Suprapubic skin (tissue), 4 donors: ENCODE data around the gene PHLDB3.

Source experiments
- EP300 ChIP-seq: sonication (generic); formaldehyde crosslinking; IDR thresholded peaks from one replicate; pipeline ENCODE4 v1.6.1; 2017; ENCODE audit warnings: antibody characterized with exemption
- POLR2A ChIP-seq, 2 donors: fragments of 450-650 bp; IDR thresholded peaks; one replicate each; pipeline ENCODE4 v1.6.1; 2017; ENCODE audit warnings: antibody characterized with exemption in 2 of 2, mild to moderate bottlenecking in 2 of 2, moderate library complexity in 2 of 2
- POLR2AphosphoS5 ChIP-seq, 3 donors: sonication (generic); formaldehyde crosslinking; IDR thresholded peaks; one replicate each; pipeline ENCODE4 v1.6.1; 2017; ENCODE audit warnings: antibody characterized with exemption in 3 of 3
- TF ChIP-seq, protein P1 (sequence below), 2 donors: fragments of 200-600 bp in 1 of 2; fragments of 450-650 bp in 1 of 2; sonication (generic) in 1 of 2; IDR thresholded peaks; one replicate each; pipeline ENCODE4 v1.5.1; 2016 to 2019; ENCODE audit warnings: antibody characterized with exemption in 2 of 2, mild to moderate bottlenecking in 1 of 2, moderate library complexity in 1 of 2

DNA sequence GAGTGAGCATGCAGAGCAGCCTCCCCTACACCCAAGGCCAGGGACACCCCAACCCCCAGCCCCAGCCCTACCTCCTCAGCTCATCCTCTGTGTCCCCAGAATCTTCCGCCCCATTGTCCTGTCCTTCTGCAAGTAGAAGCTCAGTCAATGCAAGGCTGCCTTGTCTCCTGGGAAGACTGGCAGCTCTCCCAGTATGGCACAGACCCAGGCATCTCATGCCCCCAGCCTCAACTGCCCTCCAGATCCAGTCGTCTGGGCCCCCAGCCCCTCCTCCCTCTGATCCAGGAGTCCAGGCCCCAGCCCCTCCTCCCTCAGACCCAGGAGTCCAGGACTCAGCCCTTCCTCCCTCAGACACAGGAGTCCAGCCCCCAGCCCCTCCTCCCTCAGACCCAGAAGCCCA, 41.4 kb upstream of the PHLDB3 start:
- TF ChIP-seq, protein P1, sequence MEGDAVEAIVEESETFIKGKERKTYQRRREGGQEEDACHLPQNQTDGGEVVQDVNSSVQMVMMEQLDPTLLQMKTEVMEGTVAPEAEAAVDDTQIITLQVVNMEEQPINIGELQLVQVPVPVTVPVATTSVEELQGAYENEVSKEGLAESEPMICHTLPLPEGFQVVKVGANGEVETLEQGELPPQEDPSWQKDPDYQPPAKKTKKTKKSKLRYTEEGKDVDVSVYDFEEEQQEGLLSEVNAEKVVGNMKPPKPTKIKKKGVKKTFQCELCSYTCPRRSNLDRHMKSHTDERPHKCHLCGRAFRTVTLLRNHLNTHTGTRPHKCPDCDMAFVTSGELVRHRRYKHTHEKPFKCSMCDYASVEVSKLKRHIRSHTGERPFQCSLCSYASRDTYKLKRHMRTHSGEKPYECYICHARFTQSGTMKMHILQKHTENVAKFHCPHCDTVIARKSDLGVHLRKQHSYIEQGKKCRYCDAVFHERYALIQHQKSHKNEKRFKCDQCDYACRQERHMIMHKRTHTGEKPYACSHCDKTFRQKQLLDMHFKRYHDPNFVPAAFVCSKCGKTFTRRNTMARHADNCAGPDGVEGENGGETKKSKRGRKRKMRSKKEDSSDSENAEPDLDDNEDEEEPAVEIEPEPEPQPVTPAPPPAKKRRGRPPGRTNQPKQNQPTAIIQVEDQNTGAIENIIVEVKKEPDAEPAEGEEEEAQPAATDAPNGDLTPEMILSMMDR (IDR thresholded peaks at IDR 0.05): no peak
- no peak for TF ChIP-seq EP300
- no peak for TF ChIP-seq POLR2AphosphoS5 (IDR thresholded peaks at IDR 0.05)
- no peak for TF ChIP-seq POLR2A (IDR thresholded peaks at IDR 0.05)
